ENCODE measurements around the gene KCNMB4.

DNA sequence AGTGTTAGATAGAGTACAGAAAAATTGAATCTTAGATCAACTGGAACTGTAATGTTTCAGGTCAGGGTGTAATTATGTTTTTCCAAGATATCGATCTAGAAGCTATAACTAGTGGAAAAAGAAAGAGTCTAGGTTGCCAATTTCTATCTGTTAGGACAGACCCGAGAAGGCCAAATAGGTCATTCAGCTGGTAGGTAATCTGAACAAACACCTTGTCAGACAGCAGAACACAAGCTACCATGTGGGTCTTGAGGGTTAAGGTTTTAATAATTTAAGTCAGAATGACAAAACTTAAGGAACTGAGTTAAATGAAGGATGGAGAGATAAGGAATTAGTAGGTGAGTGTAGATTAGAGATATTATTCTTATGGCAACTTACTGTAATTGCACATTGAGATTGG, 44.9 kb upstream of the KCNMB4 start:
- TF ChIP-seq, protein P1, sequence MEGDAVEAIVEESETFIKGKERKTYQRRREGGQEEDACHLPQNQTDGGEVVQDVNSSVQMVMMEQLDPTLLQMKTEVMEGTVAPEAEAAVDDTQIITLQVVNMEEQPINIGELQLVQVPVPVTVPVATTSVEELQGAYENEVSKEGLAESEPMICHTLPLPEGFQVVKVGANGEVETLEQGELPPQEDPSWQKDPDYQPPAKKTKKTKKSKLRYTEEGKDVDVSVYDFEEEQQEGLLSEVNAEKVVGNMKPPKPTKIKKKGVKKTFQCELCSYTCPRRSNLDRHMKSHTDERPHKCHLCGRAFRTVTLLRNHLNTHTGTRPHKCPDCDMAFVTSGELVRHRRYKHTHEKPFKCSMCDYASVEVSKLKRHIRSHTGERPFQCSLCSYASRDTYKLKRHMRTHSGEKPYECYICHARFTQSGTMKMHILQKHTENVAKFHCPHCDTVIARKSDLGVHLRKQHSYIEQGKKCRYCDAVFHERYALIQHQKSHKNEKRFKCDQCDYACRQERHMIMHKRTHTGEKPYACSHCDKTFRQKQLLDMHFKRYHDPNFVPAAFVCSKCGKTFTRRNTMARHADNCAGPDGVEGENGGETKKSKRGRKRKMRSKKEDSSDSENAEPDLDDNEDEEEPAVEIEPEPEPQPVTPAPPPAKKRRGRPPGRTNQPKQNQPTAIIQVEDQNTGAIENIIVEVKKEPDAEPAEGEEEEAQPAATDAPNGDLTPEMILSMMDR (conservative IDR thresholded peaks at IDR 0.05; ENCODE audit: low read depth, low read length): no peak
- no peak for TF ChIP-seq EZH2 (IDR thresholded peaks at IDR 0.05; ENCODE audit: borderline replicate concordance, low read depth, low read length, poor library complexity, severe bottlenecking)

Measured in A673 (cell line).